HepG2 (cell line): ENCODE data around the gene SLC25A20. TPM values are rescaled to one million over a fixed set of nuclear protein-coding genes. Genes with fewer than 3 reads are reported as not detected.

Experiments used
- CREB1 ChIP-seq, 2 experiments: fragments of 450-650 bp in 1 of 2; IDR thresholded peaks; 2 replicates each; pipeline ENCODE4 v1.6.1; 2016 to 2017; ENCODE audit warnings: control low read depth in 1 of 2, mild to moderate bottlenecking in 1 of 2, missing compliant biosample characterization in 1 of 2, missing genetic modification characterization in 1 of 2
- FOXK2 ChIP-seq: fragments of 450-650 bp; IDR thresholded peaks from 2 replicates; pipeline ENCODE4 v1.6.1; 2016
- GFI1 ChIP-seq: sonication (generic); formaldehyde crosslinking; IDR thresholded peaks from 2 replicates; pipeline ENCODE4 v1.5.0; 2020; ENCODE audit warnings: missing genetic modification reagents, mild to moderate bottlenecking, borderline replicate concordance
- HNF1A ChIP-seq, 2 experiments: sonication (generic) in 1 of 2; formaldehyde crosslinking in 1 of 2; IDR thresholded peaks; 2 replicates each; pipeline versions ENCODE4 v1.4.0 to v1.6.1; 2016 to 2020; ENCODE audit warnings: borderline replicate concordance in 1 of 2, low read depth in 1 of 2, mild to moderate bottlenecking in 1 of 2, missing genetic modification reagents in 1 of 2
- MYC ChIP-seq: sonication (generic); formaldehyde crosslinking; IDR thresholded peaks from 2 replicates; pipeline ENCODE4 v1.9.0; 2021; ENCODE audit warnings: missing genetic modification reagents, borderline replicate concordance
- NFKBIZ ChIP-seq: IDR thresholded peaks from 2 replicates; pipeline ENCODE4 v1.6.1; 2018; ENCODE audit warnings: missing genetic modification reagents, missing compliant biosample characterization
- NFYC ChIP-seq: IDR thresholded peaks from 2 replicates; pipeline ENCODE4 v1.6.1; 2016; ENCODE audit warnings: missing genetic modification reagents, missing compliant biosample characterization
- SKIL ChIP-seq: sonication (generic); formaldehyde crosslinking; IDR thresholded peaks from 2 replicates; pipeline ENCODE4 v1.8.0; 2022; ENCODE audit warnings: missing genetic modification reagents, mild to moderate bottlenecking, moderate library complexity, borderline replicate concordance
- TBP ChIP-seq: sonication (generic); formaldehyde crosslinking; IDR thresholded peaks from 2 replicates; pipeline ENCODE4 v1.5.0; 2020; ENCODE audit warnings: missing genetic modification reagents
- YEATS4 ChIP-seq: sonication (generic); formaldehyde crosslinking; IDR thresholded peaks from 2 replicates; pipeline ENCODE4 v1.4.0; 2020; ENCODE audit warnings: missing genetic modification reagents, borderline replicate concordance
- ZNF101 ChIP-seq: sonication (generic); formaldehyde crosslinking; IDR thresholded peaks from 2 replicates; pipeline ENCODE4 v1.4.0; 2020; ENCODE audit warnings: mild to moderate bottlenecking, low read depth, missing genetic modification reagents, borderline replicate concordance
- ZNF230 ChIP-seq: sonication (generic); formaldehyde crosslinking; IDR thresholded peaks from 2 replicates; pipeline ENCODE4 v1.4.0; 2020; ENCODE audit warnings: mild to moderate bottlenecking, missing genetic modification reagents
- ZNF260 ChIP-seq: sonication (generic); formaldehyde crosslinking; IDR thresholded peaks from 2 replicates; pipeline ENCODE4 v1.4.0; 2020; ENCODE audit warnings: missing genetic modification reagents, low read depth, mild to moderate bottlenecking, borderline replicate concordance
- ZNF513 ChIP-seq: sonication (generic); formaldehyde crosslinking; conservative IDR thresholded peaks from 2 replicates; pipeline ENCODE4 v1.5.0; 2020; ENCODE audit warnings: missing genetic modification reagents
- ZNF557 ChIP-seq: sonication (generic); formaldehyde crosslinking; IDR thresholded peaks from 2 replicates; pipeline ENCODE4 v1.4.0; 2020; ENCODE audit warnings: missing genetic modification reagents
- ZNF891 ChIP-seq: sonication (generic); formaldehyde crosslinking; IDR thresholded peaks from 2 replicates; pipeline ENCODE4 v1.5.0; 2020; ENCODE audit warnings: mild to moderate bottlenecking, missing genetic modification reagents
- polyA plus RNA-seq, 8 experiments: library from polyadenylated mRNA; depleted of rRNA in 3 of 8; stranded (reverse) in 7 of 8; unstranded in 1 of 8; fragments of >200 nt; fragmentation: Illumina TruSeq in 4 of 8; extraction: Trizol in 4 of 8; gene quantifications; 2 replicates each; pipeline versions ENCODE4 v1.2.1 to v1.2.3, GENCODE V29; 2011 to 2016; ENCODE audit warnings: low read depth in 4 of 8, missing spikeins in 1 of 8, mixed read lengths in 1 of 8; ENCODE audit not compliant: insufficient read depth in 1 of 8
- total RNA-seq, 5 experiments: library from RNA; depleted of rRNA; stranded (reverse); fragments of >200 nt; fragmentation: Illumina TruSeq; extraction: Trizol; gene quantifications; 2 replicates each; pipeline ENCODE4 v1.2.3, GENCODE V29; 2016; ENCODE audit warnings: low read depth in 1 of 5

SLC25A20 gene
- total and polyA plus RNA-seq, 2 of the 13 experiments (the other 11 are each of a cell fraction or from before 2014, with no cell fraction given) = 21.1 to 26.6 TPM

- TF ChIP-seq HNF1A (IDR thresholded peaks at IDR 0.05; ENCODE audit: low read depth) (no peak), HNF1A (CRISPR knock-in tag; IDR thresholded peaks at IDR 0.05; ENCODE audit: borderline replicate concordance) (peak; percentile 13; the same call in 1 of the 2 replicates), NFYC (CRISPR knock-in tag) (no peak), TBP (0 out of 2 replicates have a peak, but pooled peaks have one; percentile 69), ZNF891 (CRISPR knock-in tag) (no peak; the same call in 1 of the 2 replicates), ZNF513 (CRISPR knock-in tag) (no peak), ZNF101 (CRISPR knock-in tag) (no peak), GFI1 (CRISPR knock-in tag) (peak; percentile 40; the same call in 1 of the 2 replicates), ZNF260 (CRISPR knock-in tag) (no peak), CREB1 (IDR thresholded peaks at IDR 0.05) (peak; percentile 91), CREB1 (CRISPR knock-in tag; IDR thresholded peaks at IDR 0.05) (peak; percentile 94), NFKBIZ (CRISPR knock-in tag) (no peak), MYC (CRISPR knock-in tag) (peak; percentile 45), SKIL (no peak; the same call in 1 of the 2 replicates), ZNF230 (CRISPR knock-in tag) (no peak; the same call in 1 of the 2 replicates), ZNF557 (CRISPR knock-in tag) (no peak; the same call in 1 of the 2 replicates), YEATS4 (CRISPR knock-in tag) (peak; percentile 51), FOXK2 (no peak; the same call in 1 of the 2 replicates)
Observed at GRCh38 chr3:48918388-48919214, 19.9 kb upstream of the SLC25A20 start, which contains the start of gene ARIH2 (continued).
